ENCODE results near the gene PAX7.

The PAX7 gene

GRCh38 chr1:18711536-18712251 is 81.0 kb downstream of the PAX7 start:
- H3K4me1 ChIP-seq (ENCODE audit: control insufficient read depth, insufficient read depth, low read length) = no peaks in the 10 kb centered on the region
- no peaks in the 10 kb centered on the region for H3K9me3 ChIP-seq (ENCODE audit: control insufficient read depth, insufficient read depth, low read length)
- peaks cover 44% of the 10 kb centered on the region for H3K27me3 ChIP-seq (ENCODE audit: control insufficient read depth, insufficient read depth, low read length)
- no peak overlapping the region for H3K4me3 ChIP-seq (ENCODE audit: low read depth, low read length)
- no peak overlapping the region for H3K9ac ChIP-seq (ENCODE audit: low read depth, low read length)
- no peaks in the 10 kb centered on the region for H3K36me3 ChIP-seq (ENCODE audit: control insufficient read depth, insufficient read depth, low read length)
- no peak overlapping the region for H3K27ac ChIP-seq (ENCODE audit: low read depth, low read length)

DNA sequence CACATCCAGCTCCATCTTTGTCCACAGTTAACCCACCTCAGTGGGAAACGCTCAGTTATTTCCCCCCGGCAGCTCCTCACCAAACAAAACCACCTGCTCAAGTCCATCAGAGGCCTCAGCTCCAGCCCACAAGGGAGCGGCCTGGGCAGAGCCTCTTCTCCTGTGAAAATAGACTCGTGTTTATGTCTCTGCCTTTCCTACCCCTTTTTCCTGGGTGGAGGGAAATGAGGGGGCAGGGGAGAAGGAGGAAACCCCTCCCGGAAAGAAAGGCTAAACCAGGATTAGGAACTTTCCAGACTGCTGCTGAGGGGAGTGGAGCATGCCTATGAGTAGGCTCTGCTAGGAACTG is 81.6 kb downstream of the PAX7 start:
- H3K27ac ChIP-seq (ENCODE audit: low read depth, low read length) = no peak overlapping the region
- no peak overlapping the region for H3K9ac ChIP-seq (ENCODE audit: low read depth, low read length)
- no peaks in the 10 kb centered on the region for H3K4me1 ChIP-seq (ENCODE audit: control insufficient read depth, insufficient read depth, low read length)
- no peak overlapping the region for H3K4me3 ChIP-seq (ENCODE audit: low read depth, low read length)
- no peaks in the 10 kb centered on the region for H3K9me3 ChIP-seq (ENCODE audit: control insufficient read depth, insufficient read depth, low read length)
- H3K27me3 ChIP-seq (ENCODE audit: control insufficient read depth, insufficient read depth, low read length) = peaks cover 49% of the 10 kb centered on the region
- H3K36me3 ChIP-seq (ENCODE audit: control insufficient read depth, insufficient read depth, low read length) = no peaks in the 10 kb centered on the region

- H3K9me3 ChIP-seq (ENCODE audit: control insufficient read depth, insufficient read depth, low read length) = no peaks in the 10 kb centered on the region
- no peak overlapping the region for H3K9ac ChIP-seq (ENCODE audit: low read depth, low read length)
- H3K4me1 ChIP-seq (ENCODE audit: control insufficient read depth, insufficient read depth, low read length) = no peaks in the 10 kb centered on the region
- H3K4me3 ChIP-seq (ENCODE audit: low read depth, low read length) = no peak overlapping the region
- H3K27ac ChIP-seq (ENCODE audit: low read depth, low read length) = no peak overlapping the region
- no peaks in the 10 kb centered on the region for H3K36me3 ChIP-seq (ENCODE audit: control insufficient read depth, insufficient read depth, low read length)
- peaks cover 68% of the 10 kb centered on the region for H3K27me3 ChIP-seq (ENCODE audit: control insufficient read depth, insufficient read depth, low read length)
Measured at GRCh38 chr1:18714404-18715175, 83.9 kb downstream of the PAX7 start.

GRCh38 chr1:18716112-18716784 is 85.6 kb downstream of the PAX7 start:
- Histone ChIP-seq H3K9ac (ENCODE audit: low read depth, low read length) (no peak overlapping the region), H3K27ac (ENCODE audit: low read depth, low read length) (no peak overlapping the region), H3K36me3 (ENCODE audit: control insufficient read depth, insufficient read depth, low read length) (no peaks in the 10 kb centered on the region), H3K27me3 (ENCODE audit: control insufficient read depth, insufficient read depth, low read length) (peaks cover 72% of the 10 kb centered on the region), H3K4me3 (ENCODE audit: low read depth, low read length) (peak overlapping the region; percentile 53), H3K4me1 (ENCODE audit: control insufficient read depth, insufficient read depth, low read length) (no peaks in the 10 kb centered on the region), H3K9me3 (ENCODE audit: control insufficient read depth, insufficient read depth, low read length) (no peaks in the 10 kb centered on the region)

GRCh38 chr1:18716785-18717678 is 86.4 kb downstream of the PAX7 start:
- Histone ChIP-seq H3K9me3 (ENCODE audit: control insufficient read depth, insufficient read depth, low read length) (no peaks in the 10 kb centered on the region), H3K27ac (ENCODE audit: low read depth, low read length) (no peak overlapping the region), H3K4me3 (ENCODE audit: low read depth, low read length) (peak overlapping the region; percentile 53), H3K27me3 (ENCODE audit: control insufficient read depth, insufficient read depth, low read length) (peaks cover 71% of the 10 kb centered on the region), H3K9ac (ENCODE audit: low read depth, low read length) (no peak overlapping the region), H3K4me1 (ENCODE audit: control insufficient read depth, insufficient read depth, low read length) (no peaks in the 10 kb centered on the region), H3K36me3 (ENCODE audit: control insufficient read depth, insufficient read depth, low read length) (no peaks in the 10 kb centered on the region)

- H3K27me3 ChIP-seq (ENCODE audit: control insufficient read depth, insufficient read depth, low read length) = peaks cover 70% of the 10 kb centered on the region
- no peak overlapping the region for H3K9ac ChIP-seq (ENCODE audit: low read depth, low read length)
- H3K4me3 ChIP-seq (ENCODE audit: low read depth, low read length) = no peak overlapping the region
- no peaks in the 10 kb centered on the region for H3K9me3 ChIP-seq (ENCODE audit: control insufficient read depth, insufficient read depth, low read length)
- H3K36me3 ChIP-seq (ENCODE audit: control insufficient read depth, insufficient read depth, low read length) = no peaks in the 10 kb centered on the region
- H3K4me1 ChIP-seq (ENCODE audit: control insufficient read depth, insufficient read depth, low read length) = 0 out of 2 replicates have a peak, but pooled peaks cover 3% of the 10 kb centered on the region
- H3K27ac ChIP-seq (ENCODE audit: low read depth, low read length) = no peak overlapping the region
Measured at GRCh38 chr1:18719786-18720451, 89.3 kb downstream of the PAX7 start.

GRCh38 chr1:18721041-18721440 is 90.4 kb downstream of the PAX7 start:
- H3K4me3 ChIP-seq (ENCODE audit: low read depth, low read length) = no peak overlapping the region
- H3K9ac ChIP-seq (ENCODE audit: low read depth, low read length) = no peak overlapping the region
- H3K9me3 ChIP-seq (ENCODE audit: control insufficient read depth, insufficient read depth, low read length) = no peaks in the 10 kb centered on the region
- H3K27me3 ChIP-seq (ENCODE audit: control insufficient read depth, insufficient read depth, low read length) = peaks cover 58% of the 10 kb centered on the region
- H3K36me3 ChIP-seq (ENCODE audit: control insufficient read depth, insufficient read depth, low read length) = no peaks in the 10 kb centered on the region
- peaks cover 8% of the 10 kb centered on the region; the same call in 1 of the 2 replicates for H3K4me1 ChIP-seq (ENCODE audit: control insufficient read depth, insufficient read depth, low read length)
- H3K27ac ChIP-seq (ENCODE audit: low read depth, low read length) = no peak overlapping the region

GRCh38 chr1:18721776-18722175 is 91.1 kb downstream of the PAX7 start:
- no peaks in the 10 kb centered on the region for H3K36me3 ChIP-seq (ENCODE audit: control insufficient read depth, insufficient read depth, low read length)
- no peaks in the 10 kb centered on the region for H3K9me3 ChIP-seq (ENCODE audit: control insufficient read depth, insufficient read depth, low read length)
- peaks cover 8% of the 10 kb centered on the region; the same call in 1 of the 2 replicates for H3K4me1 ChIP-seq (ENCODE audit: control insufficient read depth, insufficient read depth, low read length)
- H3K4me3 ChIP-seq (ENCODE audit: low read depth, low read length) = no peak overlapping the region
- peaks cover 51% of the 10 kb centered on the region for H3K27me3 ChIP-seq (ENCODE audit: control insufficient read depth, insufficient read depth, low read length)
- no peak overlapping the region for H3K9ac ChIP-seq (ENCODE audit: low read depth, low read length)
- H3K27ac ChIP-seq (ENCODE audit: low read depth, low read length) = no peak overlapping the region

- H3K9me3 ChIP-seq (ENCODE audit: control insufficient read depth, insufficient read depth, low read length) = no peaks in the 10 kb centered on the region
- peaks cover 46% of the 10 kb centered on the region for H3K27me3 ChIP-seq (ENCODE audit: control insufficient read depth, insufficient read depth, low read length)
- no peaks in the 10 kb centered on the region for H3K36me3 ChIP-seq (ENCODE audit: control insufficient read depth, insufficient read depth, low read length)
- no peak overlapping the region for H3K9ac ChIP-seq (ENCODE audit: low read depth, low read length)
- H3K27ac ChIP-seq (ENCODE audit: low read depth, low read length) = no peak overlapping the region
- H3K4me3 ChIP-seq (ENCODE audit: low read depth, low read length) = no peak overlapping the region
- H3K4me1 ChIP-seq (ENCODE audit: control insufficient read depth, insufficient read depth, low read length) = peaks cover 8% of the 10 kb centered on the region; the same call in 1 of the 2 replicates
Measured at GRCh38 chr1:18722270-18722669, 91.6 kb downstream of the PAX7 start.

- Histone ChIP-seq H3K27ac (ENCODE audit: low read depth, low read length) (no peak overlapping the region), H3K36me3 (ENCODE audit: control insufficient read depth, insufficient read depth, low read length) (no peaks in the 10 kb centered on the region), H3K9ac (ENCODE audit: low read depth, low read length) (no peak overlapping the region), H3K9me3 (ENCODE audit: control insufficient read depth, insufficient read depth, low read length) (no peaks in the 10 kb centered on the region), H3K27me3 (ENCODE audit: control insufficient read depth, insufficient read depth, low read length) (peaks cover 37% of the 10 kb centered on the region), H3K4me1 (ENCODE audit: control insufficient read depth, insufficient read depth, low read length) (peaks cover 8% of the 10 kb centered on the region; the same call in 1 of the 2 replicates), H3K4me3 (ENCODE audit: low read depth, low read length) (no peak overlapping the region)
Measured at GRCh38 chr1:18723206-18723605, 92.6 kb downstream of the PAX7 start.
